ENCODE results near the gene AGAP1. TPM values are rescaled to one million over a fixed set of nuclear protein-coding genes. Genes with fewer than 3 reads are reported as not detected.
"Not testable (repeated sequence)": the region's sequence is repeated elsewhere in the genome, so short reads cannot be mapped to it uniquely, and the experiment has no call there.

The AGAP1 gene
- total RNA-seq, 1 donor from 2014 or later = 43.8 TPM

DNA sequence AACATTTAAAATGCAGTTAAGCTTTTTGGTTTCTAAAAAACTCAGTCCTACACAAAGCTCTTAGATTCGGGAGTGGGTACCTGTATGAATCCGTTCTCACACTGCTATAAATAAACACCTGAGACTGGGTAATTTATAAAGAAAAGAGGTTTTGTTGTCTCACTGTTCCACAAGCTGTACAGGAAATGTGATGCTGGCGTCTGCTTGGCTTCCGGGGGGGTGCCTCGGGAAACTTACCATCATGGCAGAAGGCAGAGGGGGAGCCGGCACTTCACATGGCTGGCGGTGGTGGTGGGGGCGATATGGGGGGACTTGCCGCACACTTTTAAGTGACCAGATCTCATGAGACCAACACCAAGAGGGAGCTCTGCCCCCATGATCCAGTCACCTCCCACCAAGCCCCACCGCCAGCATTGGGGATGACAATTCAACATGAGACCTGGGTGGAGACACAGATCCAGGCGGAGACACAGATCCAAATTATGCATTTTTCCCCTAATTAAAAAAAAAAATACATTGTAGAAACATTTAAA lies 451.8 kb downstream of the AGAP1 start:
- H3K27ac Mint-ChIP-seq (ENCODE audit: unreplicated experiment) = no peak overlapping the region
- DNase-seq (ENCODE audit: extremely low spot score, unreplicated experiment) = no peak
- H3K4me3 Mint-ChIP-seq (ENCODE audit: unreplicated experiment) = no peak overlapping the region
- peaks cover 59% of the 10 kb centered on the region for H3K4me1 Mint-ChIP-seq (ENCODE audit: unreplicated experiment)
- TF ChIP-seq, protein P1, sequence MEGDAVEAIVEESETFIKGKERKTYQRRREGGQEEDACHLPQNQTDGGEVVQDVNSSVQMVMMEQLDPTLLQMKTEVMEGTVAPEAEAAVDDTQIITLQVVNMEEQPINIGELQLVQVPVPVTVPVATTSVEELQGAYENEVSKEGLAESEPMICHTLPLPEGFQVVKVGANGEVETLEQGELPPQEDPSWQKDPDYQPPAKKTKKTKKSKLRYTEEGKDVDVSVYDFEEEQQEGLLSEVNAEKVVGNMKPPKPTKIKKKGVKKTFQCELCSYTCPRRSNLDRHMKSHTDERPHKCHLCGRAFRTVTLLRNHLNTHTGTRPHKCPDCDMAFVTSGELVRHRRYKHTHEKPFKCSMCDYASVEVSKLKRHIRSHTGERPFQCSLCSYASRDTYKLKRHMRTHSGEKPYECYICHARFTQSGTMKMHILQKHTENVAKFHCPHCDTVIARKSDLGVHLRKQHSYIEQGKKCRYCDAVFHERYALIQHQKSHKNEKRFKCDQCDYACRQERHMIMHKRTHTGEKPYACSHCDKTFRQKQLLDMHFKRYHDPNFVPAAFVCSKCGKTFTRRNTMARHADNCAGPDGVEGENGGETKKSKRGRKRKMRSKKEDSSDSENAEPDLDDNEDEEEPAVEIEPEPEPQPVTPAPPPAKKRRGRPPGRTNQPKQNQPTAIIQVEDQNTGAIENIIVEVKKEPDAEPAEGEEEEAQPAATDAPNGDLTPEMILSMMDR (IDR thresholded peaks at IDR 0.05) = no peak
- H3K9me3 Mint-ChIP-seq (ENCODE audit: unreplicated experiment) = no peaks in the 10 kb centered on the region
- H3K27me3 Mint-ChIP-seq (ENCODE audit: unreplicated experiment) = no peaks in the 10 kb centered on the region
- H3K36me3 Mint-ChIP-seq (ENCODE audit: unreplicated experiment) = peaks cover 4% of the 10 kb centered on the region

DNA sequence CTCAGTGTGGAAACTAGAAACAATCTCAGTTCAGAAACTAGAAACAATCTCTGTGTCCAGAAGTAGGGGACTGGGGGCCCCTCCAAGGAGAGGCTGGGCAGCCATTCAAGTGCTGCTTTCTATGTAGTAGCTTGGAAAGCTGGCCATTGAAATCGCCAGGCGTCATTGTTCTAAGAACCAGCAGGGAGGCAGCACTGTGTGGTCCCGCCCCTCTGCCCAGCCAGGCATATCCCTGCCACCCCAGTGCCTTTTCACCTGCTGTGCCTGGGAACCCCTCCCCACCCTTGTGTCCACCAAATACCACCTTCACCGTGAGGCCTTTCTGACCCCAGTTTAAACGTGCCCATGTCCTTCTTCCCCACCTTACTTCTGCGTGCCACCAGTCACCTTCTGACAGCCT lies 452.7 kb downstream of the AGAP1 start:
- no peak for DNase-seq (ENCODE audit: extremely low spot score, unreplicated experiment)
- H3K27ac Mint-ChIP-seq (ENCODE audit: unreplicated experiment) = no peak overlapping the region
- peaks cover 4% of the 10 kb centered on the region for H3K36me3 Mint-ChIP-seq (ENCODE audit: unreplicated experiment)
- H3K4me3 Mint-ChIP-seq (ENCODE audit: unreplicated experiment) = no peak overlapping the region
- peaks cover 58% of the 10 kb centered on the region for H3K4me1 Mint-ChIP-seq (ENCODE audit: unreplicated experiment)
- no peaks in the 10 kb centered on the region for H3K9me3 Mint-ChIP-seq (ENCODE audit: unreplicated experiment)
- TF ChIP-seq, protein P1 (IDR thresholded peaks at IDR 0.05) = no peak
- H3K27me3 Mint-ChIP-seq (ENCODE audit: unreplicated experiment) = no peaks in the 10 kb centered on the region

DNA sequence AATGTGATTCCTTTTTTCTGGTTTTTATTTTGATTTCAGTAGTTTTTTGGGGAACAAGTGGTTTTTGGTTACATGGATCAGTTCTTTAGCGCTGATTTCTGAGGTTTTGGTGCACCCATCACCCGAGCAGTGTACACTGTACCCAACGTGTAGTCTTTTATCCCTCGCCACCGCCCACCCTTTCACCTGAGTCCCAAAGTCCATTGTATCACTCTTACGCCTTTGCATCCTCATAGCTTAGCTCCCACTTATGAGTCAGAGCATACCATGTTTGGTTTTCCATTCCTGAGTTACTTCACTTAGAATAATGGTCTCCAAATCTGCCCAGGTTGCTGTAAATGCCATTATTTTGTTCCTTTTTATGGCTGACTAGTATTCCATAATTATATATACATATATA lies 453.2 kb downstream of the AGAP1 start:
- DNase-seq (ENCODE audit: extremely low spot score, unreplicated experiment); H3K9me3 Mint-ChIP-seq (ENCODE audit: unreplicated experiment); H3K27me3 Mint-ChIP-seq (ENCODE audit: unreplicated experiment); H3K27ac Mint-ChIP-seq (ENCODE audit: unreplicated experiment); H3K36me3 Mint-ChIP-seq (ENCODE audit: unreplicated experiment); H3K4me3 Mint-ChIP-seq (ENCODE audit: unreplicated experiment): not testable (repeated sequence)
- peaks cover 58% of the 10 kb centered on the region for H3K4me1 Mint-ChIP-seq (ENCODE audit: unreplicated experiment)

DNA sequence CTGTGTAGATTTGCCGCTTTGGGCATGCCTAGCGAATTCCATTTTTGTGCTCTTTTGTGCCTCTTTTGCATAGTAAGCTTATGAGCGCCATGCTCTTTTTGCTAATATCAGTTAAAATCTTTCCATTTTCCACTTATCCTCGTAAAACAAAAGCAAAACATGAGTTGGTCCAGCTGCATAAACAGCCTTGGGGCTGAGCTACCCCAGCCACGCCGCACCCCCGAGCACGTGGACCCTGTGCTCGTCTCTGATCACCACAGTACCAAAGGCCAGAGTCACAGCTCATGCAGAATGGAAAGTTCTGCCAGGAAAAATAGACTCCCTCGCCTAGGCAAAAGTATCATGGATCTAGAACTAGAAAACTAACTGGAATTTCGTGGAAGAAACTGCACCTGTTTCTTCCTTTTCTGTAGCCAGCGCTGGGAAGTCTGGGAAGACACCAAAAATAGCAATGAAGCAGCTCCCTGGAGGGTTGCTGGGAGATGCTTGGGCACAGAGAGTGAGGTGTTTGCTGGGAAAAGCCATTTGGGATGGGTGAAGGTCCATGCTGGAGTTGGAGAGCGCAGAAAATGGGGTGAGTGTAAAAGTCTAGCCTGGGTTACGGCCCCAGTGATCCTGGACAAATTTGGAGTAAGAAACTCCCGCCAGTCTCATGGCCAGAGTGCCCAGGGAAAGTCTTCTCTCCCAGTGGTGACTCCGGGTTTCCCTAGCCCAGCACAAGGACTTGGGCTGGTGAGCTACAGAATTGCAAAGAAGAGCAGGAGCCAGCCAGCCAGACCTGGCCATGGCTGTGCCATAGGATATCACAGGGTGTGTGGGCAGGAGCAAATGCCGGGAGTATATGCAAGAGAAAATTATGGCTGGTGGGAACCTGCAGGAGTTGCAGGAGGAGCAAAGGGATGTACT lies 456.0 kb downstream of the AGAP1 start:
- DNase-seq (ENCODE audit: extremely low spot score, unreplicated experiment) = no peak

DNA sequence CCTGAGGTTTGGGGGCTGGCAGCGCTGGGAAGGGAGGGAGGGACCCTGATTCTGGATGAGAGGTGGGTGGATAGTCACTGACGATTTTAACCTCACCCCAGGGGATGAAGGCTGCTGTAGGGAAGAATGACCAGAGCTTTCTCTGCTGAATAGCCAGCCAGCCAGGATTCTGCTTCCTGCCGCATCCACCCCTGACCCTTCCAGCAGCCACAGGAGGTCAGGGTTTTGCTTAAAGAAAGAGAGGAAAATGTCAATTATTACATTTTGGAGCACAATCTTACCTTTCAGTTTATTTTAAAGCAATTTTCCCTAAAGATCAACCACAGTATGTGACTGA lies 456.6 kb downstream of the AGAP1 start:
- Mint-ChIP-seq H3K36me3 (ENCODE audit: unreplicated experiment) (peaks cover 1% of the 10 kb centered on the region), H3K27me3 (ENCODE audit: unreplicated experiment) (no peaks in the 10 kb centered on the region), H3K4me3 (ENCODE audit: unreplicated experiment) (peak overlapping the region; percentile 40), H3K9me3 (ENCODE audit: unreplicated experiment) (no peaks in the 10 kb centered on the region), H3K27ac (ENCODE audit: unreplicated experiment) (peak overlapping the region; percentile 93), H3K4me1 (ENCODE audit: unreplicated experiment) (peaks cover 53% of the 10 kb centered on the region)
- TF ChIP-seq, protein P1 (IDR thresholded peaks at IDR 0.05) = no peak
- DNase-seq (ENCODE audit: extremely low spot score, unreplicated experiment) = no peak

More for the DNA sequence above, 456.0 kb downstream of the AGAP1 start:
- Mint-ChIP-seq H3K9me3 (ENCODE audit: unreplicated experiment) (no peaks in the 10 kb centered on the region), H3K4me1 (ENCODE audit: unreplicated experiment) (peaks cover 53% of the 10 kb centered on the region), H3K27ac (ENCODE audit: unreplicated experiment) (peak overlapping the region; percentile 93), H3K36me3 (ENCODE audit: unreplicated experiment) (peaks cover 1% of the 10 kb centered on the region), H3K27me3 (ENCODE audit: unreplicated experiment) (no peaks in the 10 kb centered on the region), H3K4me3 (ENCODE audit: unreplicated experiment) (peak overlapping the region; percentile 40)
- TF ChIP-seq, protein P1 (IDR thresholded peaks at IDR 0.05) = no peak

Measured in osteocyte (in vitro differentiated cells).